H1 (cell line): Measurements from ENCODE around the gene PSD. TPM values are rescaled to one million over a fixed set of nuclear protein-coding genes. Genes with fewer than 3 reads are reported as not detected.

Experiments
- CTCF ChIA-PET: fragments of 300-600 bp; sonication (Branson Sonifier 250); formaldehyde crosslinking; loops from one replicate; lab custom pipeline; 2021; ENCODE audit not compliant: partially characterized antibody; lab: Charles Lee
- POLR2A ChIA-PET: fragments of 300-600 bp; sonication (Branson Sonifier 250); formaldehyde crosslinking; loops from one replicate; lab custom pipeline; 2021; ENCODE audit warnings: inconsistent platforms; ENCODE audit not compliant: partially characterized antibody; lab: Charles Lee
- DNase-seq, 2 experiments: peaks; one replicate each; pipeline versions ENCODE4 v3.0.0 to v3.0.0-alpha.2; 2010 to 2022; ENCODE audit warnings: low spot score in 2 of 2, low read depth in 1 of 2, mixed read lengths in 1 of 2
- FAIRE-seq: peaks from 2 replicates; lab custom pipeline; 2011; peaks lifted over from hg19 to GRCh38; lab: Jason Lieb, UNC
- H2AFZ ChIP-seq: 2 replicates; pipeline ENCODE4 v1.8.1; 2012; ENCODE audit warnings: low read length, inconsistent platforms
- H2AK5ac ChIP-seq: 2 replicates; pipeline ENCODE4 v1.6.1; 2013; ENCODE audit warnings: low read depth, low read length
- H2BK120ac ChIP-seq: replicated peaks from 2 replicates; pipeline ENCODE3; 2013; ENCODE audit warnings: low read depth, low read length, inconsistent platforms
- H2BK12ac ChIP-seq: 2 replicates; pipeline ENCODE4 v1.6.1; 2013; ENCODE audit warnings: low read depth, low read length
- H2BK15ac ChIP-seq: 2 replicates; pipeline ENCODE4 v1.6.1; 2013; ENCODE audit warnings: low read length
- H2BK20ac ChIP-seq: 2 replicates; pipeline ENCODE4 v1.6.1; 2013; ENCODE audit warnings: low read length
- H2BK5ac ChIP-seq: 2 replicates; pipeline ENCODE4 v1.6.1; 2013; ENCODE audit warnings: low read depth, low read length
- H3K14ac ChIP-seq: 2 replicates; pipeline ENCODE4 v1.6.1; 2013; ENCODE audit warnings: inconsistent platforms; ENCODE audit not compliant: insufficient read length
- H3K18ac ChIP-seq: 2 replicates; pipeline ENCODE4 v1.6.1; 2013; ENCODE audit warnings: low read length; ENCODE audit errors: extremely low read depth
- H3K23ac ChIP-seq: 2 replicates; pipeline ENCODE4 v1.6.1; 2013; ENCODE audit warnings: inconsistent platforms; ENCODE audit not compliant: insufficient read length
- H3K23me2 ChIP-seq: 2 replicates; pipeline ENCODE4 v1.6.1; 2013; ENCODE audit warnings: low read depth, low read length
- H3K27ac ChIP-seq: 2 replicates; pipeline ENCODE4 v1.6.1; 2011; ENCODE audit warnings: low read depth, low read length, inconsistent platforms
- H3K27me3 ChIP-seq, 4 experiments: replicated peaks in 1 of 4; 1 replicate in 1 of 4; 2 replicates in 3 of 4; pipeline versions ENCODE4 v1.6.1 to v1.8.1; 2011 to 2013; ENCODE audit warnings: low read length in 3 of 4, mild to moderate bottlenecking in 3 of 4, inconsistent platforms in 2 of 4, mixed read lengths in 2 of 4, moderate library complexity in 1 of 4; ENCODE audit not compliant: control insufficient read depth in 3 of 4, insufficient read depth in 3 of 4; ENCODE audit errors: extremely low read depth in 1 of 4
- H3K36me3 ChIP-seq, 4 experiments: 2 replicates each; pipeline versions ENCODE4 v1.6.1 to v1.8.1; 2011 to 2013; ENCODE audit warnings: mild to moderate bottlenecking in 4 of 4, low read length in 3 of 4, moderate library complexity in 2 of 4, control low read depth in 1 of 4, inconsistent platforms in 1 of 4; ENCODE audit not compliant: insufficient read depth in 4 of 4, control insufficient read depth in 2 of 4
- H3K4ac ChIP-seq: replicated peaks from 2 replicates; pipeline ENCODE3; 2013; ENCODE audit warnings: low read length, low read depth, mixed read lengths, inconsistent platforms; ENCODE audit not compliant: insufficient read length
- H3K4me1 ChIP-seq, 4 experiments: replicated peaks in 1 of 4; 1 replicate in 1 of 4; 2 replicates in 3 of 4; pipeline versions ENCODE4 v1.6.1 to v1.8.1; 2011 to 2013; ENCODE audit warnings: low read length in 3 of 4, inconsistent platforms in 2 of 4, mixed read lengths in 1 of 4; ENCODE audit not compliant: insufficient read depth in 4 of 4, control insufficient read depth in 3 of 4
- H3K4me2 ChIP-seq, 2 experiments: 2 replicates each; pipeline versions ENCODE4 v1.6.1 to v1.8.1; 2011 to 2013; ENCODE audit warnings: low read depth in 2 of 2, low read length in 2 of 2, control low read depth in 1 of 2, inconsistent platforms in 1 of 2, mild to moderate bottlenecking in 1 of 2; ENCODE audit not compliant: insufficient read depth in 1 of 2
- H3K4me3 ChIP-seq, 4 experiments: fragments of 200-600, 300-600 bp in 1 of 4; sonication (generic), shearing (Covaris generic), sonication (Bioruptor Twin) in 1 of 4; 2 replicates each; pipeline versions ENCODE4 v1.5.1 to v1.8.1; 2011 to 2016; ENCODE audit warnings: low read length in 4 of 4, low read depth in 3 of 4, control low read depth in 2 of 4, inconsistent platforms in 2 of 4, mild to moderate bottlenecking in 2 of 4, mixed read lengths in 1 of 4, moderate library complexity in 1 of 4; ENCODE audit not compliant: insufficient read depth in 2 of 4; ENCODE audit errors: extremely low read depth in 1 of 4
- H3K56ac ChIP-seq: replicated peaks from 2 replicates; pipeline ENCODE3; 2013; ENCODE audit warnings: low read depth, mild to moderate bottlenecking, mixed read lengths, low read length, inconsistent platforms; ENCODE audit not compliant: insufficient read length
- H3K79me1 ChIP-seq: 2 replicates; pipeline ENCODE4 v1.6.1; 2013; ENCODE audit warnings: low read depth, low read length, control low read depth
- H3K79me2 ChIP-seq, 2 experiments: 2 replicates each; pipeline versions ENCODE4 v1.6.1 to v1.8.1; 2012 to 2013; ENCODE audit warnings: low read length in 2 of 2, mild to moderate bottlenecking in 2 of 2, inconsistent platforms in 1 of 2; ENCODE audit not compliant: insufficient read depth in 2 of 2, control insufficient read depth in 1 of 2
- H3K9ac ChIP-seq, 4 experiments: replicated peaks in 1 of 4; 1 replicate in 1 of 4; 2 replicates in 3 of 4; pipeline versions ENCODE4 v1.6.1 to v1.8.1; 2011 to 2013; ENCODE audit warnings: low read depth in 3 of 4, low read length in 3 of 4, control low read depth in 2 of 4, mild to moderate bottlenecking in 2 of 4, moderate library complexity in 2 of 4, inconsistent platforms in 1 of 4; ENCODE audit errors: extremely low read depth in 1 of 4
- H3K9me3 ChIP-seq, 2 experiments: 2 replicates each; pipeline versions ENCODE4 v1.6.1 to v1.8.1; 2012 to 2013; ENCODE audit warnings: mild to moderate bottlenecking in 2 of 2, moderate library complexity in 2 of 2, control low read depth in 1 of 2, inconsistent platforms in 1 of 2, low read depth in 1 of 2, low read length in 1 of 2, mixed read lengths in 1 of 2; ENCODE audit not compliant: insufficient read depth in 2 of 2
- H4K20me1 ChIP-seq, 2 experiments: replicated peaks in 1 of 2; 2 replicates each; pipeline versions ENCODE3 to v1.8.1; 2011 to 2013; ENCODE audit warnings: inconsistent platforms in 2 of 2, low read length in 2 of 2, mild to moderate bottlenecking in 1 of 2; ENCODE audit not compliant: insufficient read depth in 2 of 2, control insufficient read depth in 1 of 2
- H4K5ac ChIP-seq: 2 replicates; pipeline ENCODE4 v1.6.1; 2013; ENCODE audit warnings: low read length, low read depth, mixed read lengths, inconsistent platforms; ENCODE audit not compliant: insufficient read length
- H4K8ac ChIP-seq: 2 replicates; pipeline ENCODE4 v1.8.0; 2013; ENCODE audit warnings: mild to moderate bottlenecking, moderate library complexity, low read length, inconsistent platforms; ENCODE audit not compliant: insufficient read depth; ENCODE audit errors: extremely low read depth
- H4K91ac ChIP-seq: replicated peaks from 2 replicates; pipeline ENCODE3; 2013; ENCODE audit warnings: low read length, mixed read lengths, inconsistent platforms; ENCODE audit not compliant: insufficient read length
- ASH2L ChIP-seq: fragments of 200-600, 300-600 bp; sonication (generic); IDR thresholded peaks from one replicate; pipeline ENCODE4 v1.7.1; 2017; ENCODE audit warnings: low read length
- CREB1 ChIP-seq: IDR thresholded peaks from 2 replicates; pipeline ENCODE4 v1.6.1; 2012; ENCODE audit warnings: inconsistent platforms
- FOSL1 ChIP-seq: IDR thresholded peaks from 2 replicates; pipeline ENCODE4 v1.6.1; 2011; ENCODE audit warnings: mild to moderate bottlenecking, low read depth, low read length, moderate library complexity; ENCODE audit not compliant: insufficient read depth
- HDAC2 ChIP-seq, 2 experiments: fragments of 300-600 bp in 1 of 2; sonication (generic) in 1 of 2; IDR thresholded peaks; 2 replicates each; pipeline ENCODE4 v1.6.1; 2011 to 2012; ENCODE audit warnings: low read depth in 2 of 2, low read length in 2 of 2, mild to moderate bottlenecking in 2 of 2, moderate library complexity in 2 of 2, borderline replicate concordance in 1 of 2, inconsistent platforms in 1 of 2
- KDM5A ChIP-seq: fragments of 200-600 bp; IDR thresholded peaks from 2 replicates; pipeline ENCODE4 v1.7.1; 2012; ENCODE audit warnings: mild to moderate bottlenecking, low read length, inconsistent platforms, mixed read lengths
- NANOG ChIP-seq: IDR thresholded peaks from 2 replicates; pipeline ENCODE4 v1.6.1; 2011; ENCODE audit warnings: low read length, low read depth, mild to moderate bottlenecking, inconsistent platforms; ENCODE audit not compliant: insufficient read depth, poor library complexity, severe bottlenecking
- POLR2A ChIP-seq, 2 experiments: IDR thresholded peaks; 1 replicate in 1 of 2; 2 replicates in 1 of 2; pipeline ENCODE4 v1.6.1; 2011; ENCODE audit warnings: low read depth in 2 of 2, low read length in 2 of 2, mild to moderate bottlenecking in 2 of 2; ENCODE audit errors: control extremely low read depth in 1 of 2
- RBBP5 ChIP-seq: IDR thresholded peaks from 2 replicates; pipeline ENCODE4 v1.7.1; 2012; ENCODE audit warnings: low read depth, mild to moderate bottlenecking, inconsistent platforms, low read length, moderate library complexity, borderline replicate concordance
- RNF2 ChIP-seq: fragments of 200-900, 300-1000 bp; sonication (generic); IDR thresholded peaks from 2 replicates; pipeline ENCODE4 v1.7.1; 2016; ENCODE audit warnings: borderline replicate concordance, low read depth, mild to moderate bottlenecking, antibody characterized with exemption, low read length; ENCODE audit not compliant: poor library complexity, severe bottlenecking; ENCODE audit errors: missing control alignments
- SIN3A ChIP-seq, 2 experiments: IDR thresholded peaks in 1 of 2; conservative IDR thresholded peaks in 1 of 2; 2 replicates each; pipeline ENCODE4 v1.6.1; 2011 to 2012; ENCODE audit warnings: low read length in 2 of 2, improper control_type of control experiment in 1 of 2, low read depth in 1 of 2, mild to moderate bottlenecking in 1 of 2
- SP1 ChIP-seq: IDR thresholded peaks from 2 replicates; pipeline ENCODE4 v1.6.1; 2011; ENCODE audit warnings: low read depth, low read length
- TAF1 ChIP-seq: IDR thresholded peaks from 2 replicates; pipeline ENCODE4 v1.6.1; 2011; ENCODE audit warnings: mild to moderate bottlenecking, low read depth, low read length
- TBP ChIP-seq: IDR thresholded peaks from 2 replicates; pipeline ENCODE4 v1.6.1; 2011; ENCODE audit warnings: low read depth, low read length, improper control_type of control experiment
- TEAD4 ChIP-seq: IDR thresholded peaks from 2 replicates; pipeline ENCODE4 v1.6.1; 2012; ENCODE audit warnings: low read depth, low read length, inconsistent platforms, mixed read lengths
- WGBS, 2 experiments: shearing (Covaris generic) in 1 of 2; methylation state at CpG; one replicate each; pipeline versions ENCODE4 v1.1.6 to v1.1.7; 2013 to 2015; ENCODE audit warnings: low lambda C conversion rate in 2 of 2, mixed read lengths in 2 of 2, inconsistent platforms in 1 of 2, low coverage in 1 of 2, missing lambda C conversion rate in 1 of 2; ENCODE audit not compliant: insufficient replicate concordance in 2 of 2, insufficient coverage in 1 of 2, insufficient read length in 1 of 2; ENCODE audit errors: extremely low coverage in 1 of 2, missing lambda C conversion rate in 1 of 2; 5-methylcytosine and 5-hydroxymethylcytosine counted together
- polyA plus RNA-seq, 7 experiments: library from polyadenylated mRNA; depleted of rRNA in 3 of 7; stranded (reverse) in 5 of 7; unstranded in 2 of 7; fragments of >200 nt in 5 of 7; fragments of 200-250 nt in 2 of 7; gene quantifications; 1 replicate in 5 of 7; 2 replicates in 1 of 7; 4 replicates in 1 of 7; pipeline versions ENCODE4 v1.2.1 to v1.2.3, GENCODE V29; 2011 to 2013; ENCODE audit warnings: missing spikeins in 2 of 7, mixed read lengths in 2 of 7
- total RNA-seq: library from RNA; stranded (reverse); fragmentation: NEBNext Ultra II Directional; extraction: Animal tissue kit (Norgen Biotek cat#: 25700); gene quantifications from 2 replicates; pipeline ENCODE4 v1.2.1, GENCODE V29; 2021

The PSD gene
- total and polyA plus RNA-seq, 2 of the 8 experiments (the other 6 are each of a cell fraction or from before 2014, with no cell fraction given) = 5.4 to 6.0 TPM

DNA sequence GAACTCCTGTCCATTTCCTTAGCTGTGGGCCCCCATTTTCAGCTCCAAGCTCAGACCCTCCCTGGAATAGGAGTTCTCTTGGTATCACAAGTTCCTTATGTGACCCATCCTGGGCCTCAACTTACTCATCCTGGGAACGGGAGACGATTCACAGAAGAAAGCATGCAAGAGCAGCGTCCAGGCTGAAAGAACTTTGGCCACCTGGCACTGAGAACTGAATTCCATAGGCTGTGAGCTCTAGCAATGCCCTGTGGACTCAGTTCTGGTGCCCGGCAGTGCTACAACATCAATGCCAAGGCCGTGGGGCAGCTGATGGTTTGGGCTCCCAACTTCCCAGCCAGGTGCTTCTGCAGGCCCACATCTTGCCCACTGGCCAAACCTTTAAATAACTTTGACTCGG lies 17.7 kb upstream of the PSD start:
- no peak for FAIRE-seq
- H3K4ac ChIP-seq = no peak overlapping the region
- WGBS, 2 experiments = 89% methylated on average over 6 of the region's 6 CpGs; no CpG with 5 or more reads in 1 of the 2 experiments
- no peak for TF ChIP-seq SP1
- TF ChIP-seq RNF2 = no peak
- TF ChIP-seq CREB1 = no peak
- no peak for TF ChIP-seq FOSL1
- no peak for TF ChIP-seq TEAD4
- no peak for TF ChIP-seq RBBP5
- TF ChIP-seq ASH2L = no peak
- TF ChIP-seq TBP = no peak
- no peak for TF ChIP-seq SIN3A (conservative IDR thresholded peaks at IDR 0.05 in 1 of 2, IDR thresholded peaks at IDR 0.05 in 1 of 2; ENCODE audit: low read depth in 1 of 2, low read length in 2 of 2)
- no peak for TF ChIP-seq HDAC2 (IDR thresholded peaks at IDR 0.05; ENCODE audit: borderline replicate concordance in 1 of 2, low read depth in 2 of 2, low read length in 2 of 2)
- no peak for TF ChIP-seq NANOG
- no peak for TF ChIP-seq KDM5A
- no peak for TF ChIP-seq POLR2A (IDR thresholded peaks at IDR 0.05; ENCODE audit: control extremely low read depth in 1 of 2, low read depth in 2 of 2, low read length in 2 of 2)
- no peak for TF ChIP-seq TAF1

More for the DNA sequence above, 17.7 kb upstream of the PSD start:
- no peak overlapping the region for H2BK5ac ChIP-seq
- H3K79me2 ChIP-seq = no peaks in the 10 kb centered on the region; a peak in 1 of 4 replicates
- no peak overlapping the region for H3K56ac ChIP-seq
- H2AFZ ChIP-seq = no peak overlapping the region
- no peaks in the 10 kb centered on the region for H3K9me3 ChIP-seq
- DNase-seq = no peak
- CTCF ChIA-PET = interaction anchor here (0.5 to 7.5 kb wide), 11 partner anchors 10 to 50 kb away, joined by 3 to 40 read pairs (median 3); partner anchors contain the start of genes C10orf95 and NFKB2
- H4K8ac ChIP-seq = no peak overlapping the region
- H2BK15ac ChIP-seq = no peak overlapping the region
- H4K91ac ChIP-seq = no peak overlapping the region
- no peak overlapping the region for H4K5ac ChIP-seq
- no peak overlapping the region for H2BK20ac ChIP-seq
- no peak overlapping the region for H3K18ac ChIP-seq
- H3K4me2 ChIP-seq = peak overlapping the region in 1 of 2 experiments; percentile 62; a peak in 1 of 4 replicates
- H3K79me1 ChIP-seq = no peaks in the 10 kb centered on the region
- H3K14ac ChIP-seq = no peak overlapping the region
- no peak overlapping the region for H2BK12ac ChIP-seq
- peak overlapping the region in 1 of 4 experiments; percentile 52; a peak in 1 of 8 replicates for H3K4me3 ChIP-seq
- H3K27ac ChIP-seq = no peak overlapping the region
- no peaks in the 10 kb centered on the region for H4K20me1 ChIP-seq
- no peaks in the 10 kb centered on the region for H3K36me3 ChIP-seq
- no peak overlapping the region for H3K9ac ChIP-seq
- peaks cover 9% of the 10 kb centered on the region for H3K23me2 ChIP-seq
- peaks cover 0 to 18% (median 12%) of the 10 kb centered on the region in 4 experiments; a peak in 6 of 7 replicates for H3K4me1 ChIP-seq
- no peak overlapping the region for H2BK120ac ChIP-seq
- no peak overlapping the region for H3K23ac ChIP-seq
- peaks cover 13 to 37% (median 34%) of the 10 kb centered on the region in 4 experiments for H3K27me3 ChIP-seq
- POLR2A ChIA-PET = interaction anchor here (0.6 to 9.0 kb wide), 6 partner anchors 15 to 413 kb away, joined by 3 to 75 read pairs (median 13); partner anchors contain the start of genes C10orf95 and FBXL15
- no peak overlapping the region for H2AK5ac ChIP-seq
